ENCODE data around the gene DYNLRB1.

Gene DYNLRB1

GRCh38 chr20:34507702-34508413 is 8.4 kb upstream of the DYNLRB1 start:
- TF ChIP-seq POLR2AphosphoS5 (IDR thresholded peaks at IDR 0.05; ENCODE audit: low read depth, low read length) (no peak), REST (IDR thresholded peaks at IDR 0.05; ENCODE audit: insufficient read depth in 1 of 2, low read depth in 2 of 2, low read length in 2 of 2) (no peak), FOXP2 (optimal IDR thresholded peaks at IDR 0.05; ENCODE audit: borderline replicate concordance, extremely low read depth, extremely low read length, insufficient read depth) (no peak), TAF1 (IDR thresholded peaks at IDR 0.05; ENCODE audit: borderline replicate concordance, insufficient read depth, low read length) (no peak), SIN3A (IDR thresholded peaks at IDR 0.05; ENCODE audit: borderline replicate concordance, insufficient read depth, low read length) (no peak)

- TF ChIP-seq POLR2AphosphoS5 (IDR thresholded peaks at IDR 0.05; ENCODE audit: low read depth, low read length) (no peak), SIN3A (IDR thresholded peaks at IDR 0.05; ENCODE audit: borderline replicate concordance, insufficient read depth, low read length) (no peak), FOXP2 (optimal IDR thresholded peaks at IDR 0.05; ENCODE audit: borderline replicate concordance, extremely low read depth, extremely low read length, insufficient read depth) (no peak), TAF1 (IDR thresholded peaks at IDR 0.05; ENCODE audit: borderline replicate concordance, insufficient read depth, low read length) (no peak), REST (IDR thresholded peaks at IDR 0.05; ENCODE audit: insufficient read depth in 1 of 2, low read depth in 2 of 2, low read length in 2 of 2) (no peak)
Measured at GRCh38 chr20:34510575-34510974, 5.6 kb upstream of the DYNLRB1 start.

GRCh38 chr20:34511891-34512265 is 4.3 kb upstream of the DYNLRB1 start:
- TF ChIP-seq FOXP2 (optimal IDR thresholded peaks at IDR 0.05; ENCODE audit: borderline replicate concordance, extremely low read depth, extremely low read length, insufficient read depth) = no peak
- TF ChIP-seq REST (IDR thresholded peaks at IDR 0.05; ENCODE audit: insufficient read depth in 1 of 2, low read depth in 2 of 2, low read length in 2 of 2) = no peak
- no peak for TF ChIP-seq POLR2AphosphoS5 (IDR thresholded peaks at IDR 0.05; ENCODE audit: low read depth, low read length)
- no peak for TF ChIP-seq SIN3A (IDR thresholded peaks at IDR 0.05; ENCODE audit: borderline replicate concordance, insufficient read depth, low read length)
- TF ChIP-seq TAF1 (IDR thresholded peaks at IDR 0.05; ENCODE audit: borderline replicate concordance, insufficient read depth, low read length) = no peak

GRCh38 chr20:34512266-34512954 is 3.8 kb upstream of the DYNLRB1 start:
- TF ChIP-seq POLR2AphosphoS5 (IDR thresholded peaks at IDR 0.05; ENCODE audit: low read depth, low read length) (no peak), TAF1 (IDR thresholded peaks at IDR 0.05; ENCODE audit: borderline replicate concordance, insufficient read depth, low read length) (no peak), SIN3A (IDR thresholded peaks at IDR 0.05; ENCODE audit: borderline replicate concordance, insufficient read depth, low read length) (no peak), FOXP2 (optimal IDR thresholded peaks at IDR 0.05; ENCODE audit: borderline replicate concordance, extremely low read depth, extremely low read length, insufficient read depth) (no peak), REST (IDR thresholded peaks at IDR 0.05; ENCODE audit: insufficient read depth in 1 of 2, low read depth in 2 of 2, low read length in 2 of 2) (no peak)
